Putamen (tissue), 1 donor: ENCODE measurements around the gene STRN3.
"Not testable (repeated sequence)": the region's sequence is repeated elsewhere in the genome, so short reads cannot be mapped to it uniquely, and the experiment has no call there.

Source experiments
- DNase-seq: peaks from one replicate; pipeline ENCODE4 v3.0.0-alpha.2; 2016; ENCODE audit warnings: low spot score

The STRN3 gene

GRCh38 chr14:31037709-31038221 lies 11.6 kb upstream of the STRN3 start:
- no peak for DNase-seq

DNA sequence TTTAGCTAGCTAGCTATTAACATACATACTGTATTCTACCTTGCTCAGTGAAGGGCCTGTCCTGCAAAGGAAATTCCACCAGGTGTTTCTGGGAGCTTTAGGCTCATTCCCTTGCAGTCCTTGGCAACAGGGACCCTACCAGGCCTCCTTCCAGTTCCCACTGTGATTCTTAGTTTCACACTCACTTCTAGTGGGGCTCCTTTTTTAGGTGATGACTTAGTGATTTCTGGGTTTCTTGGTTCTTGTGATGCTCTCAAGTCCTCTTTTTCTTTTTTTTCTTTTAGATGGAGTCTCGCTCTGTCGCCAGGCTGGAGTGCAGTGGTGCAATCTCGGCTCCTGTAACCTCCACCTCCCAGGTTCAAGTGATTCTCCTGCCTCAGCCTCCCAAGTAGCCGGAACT lies 10.4 kb upstream of the STRN3 start:
- DNase-seq: no peak

- DNase-seq: no peak
Measured at GRCh38 chr14:31030469-31030868, 4.3 kb upstream of the STRN3 start.

- peak; percentile 59 for DNase-seq
Measured at GRCh38 chr14:31029016-31029970, 3.1 kb upstream of the STRN3 start.

GRCh38 chr14:31027847-31028246 lies 1.7 kb upstream of the STRN3 start:
- DNase-seq: no peak

DNA sequence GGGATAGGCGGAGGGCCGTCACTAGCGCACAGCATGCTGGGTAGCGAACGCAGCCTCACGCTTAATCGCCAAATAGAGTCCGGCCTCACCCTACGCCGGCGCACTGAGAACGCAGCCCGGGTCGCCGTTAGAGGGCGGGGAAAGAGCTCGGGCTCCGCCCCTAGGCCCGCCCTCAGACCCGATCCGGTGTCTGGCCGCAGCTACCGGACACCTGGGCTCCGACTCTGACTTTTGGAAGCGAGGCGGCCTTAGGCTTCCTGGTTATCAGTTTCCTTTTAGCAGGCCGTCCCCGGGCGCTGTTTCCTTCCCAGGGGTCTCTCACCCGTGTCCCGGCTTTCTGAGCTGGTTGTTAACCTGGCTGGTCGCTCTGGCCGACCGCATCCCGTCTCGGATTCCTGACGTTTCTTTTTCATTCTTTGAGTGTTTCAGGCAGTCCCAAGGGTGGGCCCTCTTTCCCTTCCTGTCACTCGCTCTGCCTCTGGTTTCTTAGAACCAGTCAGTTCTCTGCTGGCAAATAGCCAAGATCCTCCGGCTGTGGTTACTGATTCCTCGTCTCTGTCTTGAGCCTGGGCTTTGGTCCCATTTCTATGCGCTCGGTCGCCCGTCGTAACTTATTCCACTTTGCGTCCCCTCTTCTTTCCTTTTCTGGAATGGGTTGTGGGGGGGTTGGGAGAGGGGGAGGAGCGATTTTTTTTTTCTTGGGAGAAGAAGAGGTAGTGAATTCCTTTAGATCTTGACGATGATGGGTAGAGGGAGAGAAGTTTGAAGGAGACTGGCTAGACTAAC lies 464 bp upstream of the STRN3 start:
- DNase-seq: peak; percentile 97

GRCh38 chr14:31025367-31026076 lies 657 bp downstream of the STRN3 start, which contains the start of gene AP4S1:
AP4S1 (plus strand) TSS chr14:31025649; CDS start chr14:31066197, 40,548 bp downstream.
- DNase-seq: peak; percentile 51

DNA sequence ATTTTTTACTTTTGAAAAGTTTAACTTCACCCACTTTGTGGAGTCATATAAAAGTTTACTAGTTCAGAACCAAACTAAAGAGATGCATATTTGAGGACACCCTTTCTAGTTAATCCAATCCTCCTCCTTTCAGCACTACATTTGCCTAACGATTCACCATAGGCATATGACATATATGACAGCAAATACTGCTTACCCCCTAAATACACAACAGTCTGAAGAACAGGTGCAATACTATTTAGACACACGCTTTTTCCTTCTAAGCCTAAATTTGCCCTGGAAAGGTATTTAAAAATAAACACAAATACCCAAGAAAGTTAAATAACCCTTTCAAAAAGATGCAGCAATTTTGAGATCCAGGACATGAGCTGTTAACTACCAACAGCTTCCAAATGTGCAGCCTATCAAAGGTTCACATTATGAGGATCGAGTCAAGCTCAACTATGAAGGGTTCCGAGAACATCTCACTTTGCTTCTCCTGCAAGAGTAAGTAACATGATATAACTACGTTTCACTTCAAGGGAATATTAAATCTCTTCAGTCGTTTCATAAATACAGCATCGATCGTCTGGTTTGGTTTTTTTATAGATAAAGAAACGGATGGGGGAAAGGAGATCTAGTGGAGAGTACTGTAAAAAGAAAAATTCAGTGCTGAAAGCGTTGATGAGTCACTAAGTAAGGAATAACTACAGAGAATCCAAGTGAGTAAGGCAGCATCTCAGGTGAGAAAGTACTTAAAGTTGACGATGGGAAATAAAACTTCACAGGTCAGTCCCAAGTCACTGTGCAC lies 1.4 kb downstream of the STRN3 start:
- DNase-seq: peak; percentile 43

DNA sequence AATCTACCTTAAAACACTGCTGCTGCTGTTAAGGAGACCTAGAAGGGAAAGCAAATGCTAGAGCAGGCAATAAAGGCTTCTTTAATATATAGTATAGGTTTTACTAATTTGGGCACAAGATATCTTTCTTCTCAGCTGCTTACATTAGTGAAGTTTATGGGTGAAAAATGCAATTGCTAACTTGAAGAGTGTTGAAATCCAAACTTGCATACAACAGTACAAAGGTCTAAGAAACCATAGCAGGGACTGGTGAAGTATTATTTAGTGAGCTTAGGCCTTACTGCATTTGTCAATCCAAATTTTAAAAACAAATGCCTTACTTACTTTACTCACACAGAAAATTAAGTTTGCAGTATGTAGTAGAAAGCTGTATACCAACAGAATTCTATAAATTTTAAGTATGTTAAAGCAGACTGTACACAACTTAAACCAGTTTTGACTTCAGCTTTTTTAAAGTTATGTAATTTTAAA lies 2.1 kb downstream of the STRN3 start:
- no peak for DNase-seq

GRCh38 chr14:31022386-31022785 lies 3.8 kb downstream of the STRN3 start:
- no peak for DNase-seq

GRCh38 chr14:31021576-31021949 lies 4.6 kb downstream of the STRN3 start:
- DNase-seq: no peak

- no peak for DNase-seq
Measured at GRCh38 chr14:31020834-31021575, 5.2 kb downstream of the STRN3 start.

DNA sequence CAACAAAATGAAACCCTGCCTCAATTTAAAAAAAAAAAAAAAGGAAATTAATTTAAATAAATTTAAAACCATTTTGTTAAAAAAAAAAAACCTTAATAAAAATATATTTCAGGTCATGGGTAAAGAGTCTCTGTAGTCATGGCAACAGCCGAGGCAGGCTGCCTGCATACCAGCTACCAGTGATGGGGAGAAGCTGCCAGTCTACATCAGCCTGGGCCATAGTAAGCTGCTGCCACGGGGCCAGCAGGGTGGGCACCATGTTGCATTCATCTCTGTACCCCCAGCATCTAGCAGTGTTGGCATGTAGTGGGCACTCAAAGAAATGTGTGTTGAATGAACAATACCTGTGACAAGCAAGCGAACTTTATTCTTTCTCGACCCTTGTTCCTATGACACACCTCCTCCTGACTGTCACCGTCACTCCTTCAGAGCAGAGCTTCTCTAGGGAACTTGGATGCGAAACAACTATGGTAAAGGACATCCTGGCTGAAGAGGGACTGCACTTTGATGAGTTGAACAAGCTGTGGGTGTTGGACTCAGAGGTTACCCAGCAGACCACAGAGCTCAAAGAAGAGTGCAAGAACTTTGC lies 8.0 kb downstream of the STRN3 start:
- no peak for DNase-seq

DNA sequence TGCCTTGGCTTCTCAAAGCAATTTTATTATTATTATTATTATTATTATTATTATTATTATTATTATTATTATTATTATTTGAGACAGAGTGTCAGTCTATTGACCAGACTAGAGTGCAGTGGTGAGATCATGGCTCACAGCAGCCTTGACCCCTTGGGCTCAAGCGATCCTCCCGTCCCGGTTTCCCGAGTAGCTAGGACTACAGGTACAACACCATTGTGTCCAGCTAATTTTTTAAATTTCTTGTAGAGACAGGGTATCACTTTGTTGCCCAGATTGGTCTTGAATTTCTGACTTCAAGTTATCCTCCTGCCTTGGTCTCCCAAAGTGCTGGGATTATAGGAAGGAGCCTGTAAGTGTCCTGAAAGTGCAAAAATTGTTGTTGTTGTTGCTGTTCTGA lies 12.3 kb downstream of the STRN3 start:
- DNase-seq: no peak

GRCh38 chr14:31010935-31011334 lies 15.2 kb downstream of the STRN3 start:
- DNase-seq: no peak

- DNase-seq: no peak
Measured at GRCh38 chr14:31009836-31010574, 16.2 kb downstream of the STRN3 start.

- DNase-seq: no peak
Measured at GRCh38 chr14:31006703-31007102, 19.5 kb downstream of the STRN3 start.

GRCh38 chr14:31004007-31004406 lies 22.2 kb downstream of the STRN3 start:
- DNase-seq: not testable (repeated sequence)

GRCh38 chr14:31003284-31003683 lies 22.9 kb downstream of the STRN3 start:
- DNase-seq: no peak
